GM04503 (cell line): Measurements from ENCODE around the gene LY9.

ENCODE experiments used
- DNase-seq: peaks from one replicate; pipeline ENCODE4 v3.0.0-alpha.2; 2012; ENCODE audit warnings: low read depth

The LY9 gene

DNA sequence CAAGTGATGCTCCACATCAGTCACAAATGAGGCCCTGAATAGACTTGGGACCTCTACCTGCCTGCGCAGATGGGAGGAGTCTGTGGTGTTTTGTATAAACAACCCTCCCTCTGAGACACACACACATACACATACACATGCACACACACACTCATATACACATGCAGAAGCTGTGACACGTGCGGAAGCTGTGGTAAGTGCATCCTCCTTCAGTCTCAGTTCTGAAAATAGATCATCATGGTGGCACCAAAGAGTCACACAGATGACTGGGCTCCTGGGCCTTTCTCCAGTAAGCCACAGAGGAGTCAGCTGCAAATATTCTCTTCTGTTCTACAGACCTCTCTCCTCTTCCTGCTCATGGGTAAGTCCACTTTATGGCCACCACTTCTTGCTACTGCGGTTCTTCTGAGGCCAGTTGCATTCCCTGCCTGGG is at the start of gene LY9:
LY9 (plus strand) TSS at position 224 of the 433 bp plus-strand sequence; CDS start at position 238, 14 bp downstream.
- no peak for DNase-seq

- no peak for DNase-seq
Observed at GRCh38 chr1:160746836-160747500, 49.0 kb upstream of the LY9 start.

- DNase-seq, result no peak
Observed at GRCh38 chr1:160747717-160748116, 48.3 kb upstream of the LY9 start.

- DNase-seq, result no peak
Observed at GRCh38 chr1:160748181-160748877, 47.6 kb upstream of the LY9 start.

- no peak for DNase-seq
Observed at GRCh38 chr1:160748878-160749269, 47.1 kb upstream of the LY9 start.

GRCh38 chr1:160750608-160751007 is 45.4 kb upstream of the LY9 start:
- no peak for DNase-seq

DNA sequence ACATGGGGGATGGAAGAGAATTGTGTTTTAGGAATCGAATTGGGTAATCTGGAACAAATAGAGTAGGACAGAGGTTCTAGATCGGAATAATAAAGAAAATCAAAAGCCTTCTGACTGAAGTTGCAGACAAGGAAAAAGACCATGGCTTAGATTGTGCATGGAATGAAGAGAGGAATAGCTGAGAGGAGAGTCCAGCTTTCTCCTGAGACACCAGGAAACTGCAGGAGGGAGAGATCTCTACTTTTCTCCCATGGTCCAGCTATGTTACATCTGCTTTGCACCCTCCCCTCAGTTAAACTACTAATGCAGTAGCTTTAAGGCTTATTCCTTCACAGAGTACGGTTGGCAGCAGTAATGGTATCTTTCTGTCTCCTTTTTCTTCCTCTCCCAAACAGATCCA is 43.6 kb upstream of the LY9 start:
- no peak for DNase-seq

GRCh38 chr1:160752924-160753323 is 43.0 kb upstream of the LY9 start:
- DNase-seq, result no peak

- DNase-seq, result no peak
Observed at GRCh38 chr1:160753594-160753993, 42.4 kb upstream of the LY9 start.

DNA sequence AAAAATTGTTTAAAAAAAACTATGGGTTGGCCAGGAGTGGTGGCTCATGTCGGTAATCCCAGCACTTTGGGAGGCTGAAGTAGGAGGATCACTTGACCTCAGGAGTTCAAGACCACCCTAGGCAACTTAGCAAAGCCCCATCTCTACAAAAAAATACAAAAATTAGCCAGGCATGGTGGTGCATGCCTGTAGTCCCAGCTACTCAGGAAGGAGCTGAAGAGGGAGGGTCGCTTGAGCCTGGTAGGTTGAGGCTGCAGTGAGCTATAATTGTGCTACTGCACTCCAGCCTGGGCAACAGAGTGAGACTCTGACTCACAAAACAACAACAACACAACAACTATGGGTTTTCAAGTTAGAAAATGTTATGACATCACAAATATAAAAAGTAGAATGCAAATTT is 40.5 kb upstream of the LY9 start:
- no peak for DNase-seq

GRCh38 chr1:160755911-160756848 is 39.8 kb upstream of the LY9 start:
- no peak for DNase-seq

- DNase-seq, result no peak
Observed at GRCh38 chr1:160756849-160757201, 39.1 kb upstream of the LY9 start.

DNA sequence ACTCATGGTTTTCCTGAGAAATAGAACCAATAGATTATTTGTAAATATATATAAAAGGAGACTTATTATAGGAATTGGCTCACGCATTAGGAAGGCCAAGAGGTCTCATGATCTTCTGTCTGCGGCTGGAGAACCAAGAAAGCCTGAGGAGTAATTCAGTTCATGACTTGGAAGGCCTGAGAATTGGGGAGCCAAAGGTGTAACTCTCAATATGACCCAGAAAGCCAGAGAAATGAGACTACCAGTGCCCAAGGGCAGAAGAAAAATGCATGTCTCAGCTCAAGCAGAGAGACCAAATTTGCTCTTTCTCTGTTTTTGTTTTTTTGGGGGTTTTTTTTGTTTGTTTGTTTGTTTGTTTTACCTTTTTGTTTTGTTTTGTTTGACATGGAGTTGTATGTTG is 37.5 kb upstream of the LY9 start:
- DNase-seq, result no peak

DNA sequence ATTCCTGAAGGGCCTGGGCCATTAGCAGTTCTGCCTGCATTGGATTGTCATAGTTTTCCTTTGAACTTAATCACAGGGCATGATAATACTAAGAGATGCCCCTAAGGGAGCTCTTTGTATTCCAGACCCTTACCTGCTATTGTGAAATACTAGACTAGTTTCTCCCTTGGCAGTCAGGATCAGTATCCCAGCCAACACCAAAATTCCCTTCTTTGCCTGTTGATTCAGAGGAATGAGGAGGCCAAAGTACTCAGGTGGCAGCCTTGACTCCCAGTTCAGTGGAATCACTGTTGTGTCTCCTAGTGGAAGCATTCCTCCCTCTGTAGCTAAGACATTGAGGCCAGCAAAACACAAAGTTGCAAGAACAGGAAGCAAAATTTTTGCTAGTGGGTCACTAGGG is 36.2 kb upstream of the LY9 start:
- no peak for DNase-seq

DNA sequence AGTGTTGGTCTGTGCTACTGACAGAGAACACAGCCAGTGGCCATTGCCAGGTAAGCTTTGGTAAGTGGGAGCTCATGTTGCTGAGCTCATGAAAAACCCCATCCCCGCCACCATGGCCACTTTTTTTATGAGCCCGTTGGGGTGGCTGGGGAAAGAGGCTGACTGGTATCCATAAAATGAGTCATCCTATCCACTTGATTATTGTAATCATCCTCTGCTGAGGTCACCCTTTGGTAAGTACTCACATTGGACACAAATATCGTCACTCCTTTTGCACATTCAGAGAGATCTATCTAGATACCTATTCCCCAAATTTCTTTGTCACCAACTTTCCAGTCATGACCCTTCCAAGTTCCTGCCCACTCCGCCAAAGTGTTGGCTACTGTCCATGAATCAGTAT is 34.9 kb upstream of the LY9 start:
- no peak for DNase-seq

- DNase-seq, result no peak
Observed at GRCh38 chr1:160761886-160762285, 34.1 kb upstream of the LY9 start.

- DNase-seq, result no peak
Observed at GRCh38 chr1:160763993-160764392, 32.0 kb upstream of the LY9 start.

GRCh38 chr1:160767395-160768294 is 28.3 kb upstream of the LY9 start:
- no peak for DNase-seq

DNA sequence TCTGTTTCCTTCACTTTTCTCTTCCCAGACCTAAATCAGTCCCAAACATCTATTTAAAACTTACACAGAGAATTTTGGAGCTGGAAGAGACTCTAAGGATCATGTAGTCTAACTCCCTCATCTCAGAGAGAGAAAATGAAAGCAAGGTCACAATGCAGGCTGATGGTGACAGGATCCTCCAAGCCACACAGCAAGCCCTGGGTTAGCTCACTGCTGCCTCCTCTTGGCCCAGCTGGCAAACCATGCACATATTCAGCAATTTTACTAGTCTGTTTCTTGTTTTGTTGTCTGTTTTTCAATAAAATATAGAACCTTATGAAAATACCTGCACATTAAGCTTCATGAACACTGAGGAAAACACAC is 27.7 kb upstream of the LY9 start:
- DNase-seq, result no peak

DNA sequence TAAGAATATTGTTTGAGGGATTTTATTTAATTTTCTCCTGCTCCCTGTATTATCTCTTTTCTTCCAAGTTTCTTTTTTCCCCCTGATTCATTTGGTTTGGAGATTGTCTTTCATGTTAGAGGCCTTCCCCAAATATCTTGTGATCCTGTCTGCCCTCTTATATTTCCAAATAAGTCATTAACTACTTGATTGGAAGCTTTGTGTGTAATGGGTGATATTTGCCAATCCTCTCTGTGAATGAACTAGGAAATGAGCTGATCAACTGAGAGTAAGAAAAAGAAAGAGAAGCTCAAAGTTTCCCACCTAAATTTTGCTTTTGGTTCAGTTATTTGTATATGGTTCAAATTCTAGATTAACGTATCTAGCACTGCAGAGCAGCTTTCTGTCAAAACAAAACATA is 23.6 kb upstream of the LY9 start:
- DNase-seq, result no peak

GRCh38 chr1:160773093-160773492 is 22.9 kb upstream of the LY9 start:
- DNase-seq, result no peak
